Central memory CD4-positive, alpha-beta T cell (primary cell): Measurements from ENCODE around the gene KPNA2.
"Not testable (repeated sequence)": the region's sequence is repeated elsewhere in the genome, so short reads cannot be mapped to it uniquely, and the experiment has no call there.

Experiments used
- DNase-seq: peaks from one replicate; pipeline ENCODE4 v3.0.0; 2022

KPNA2 gene

GRCh38 chr17:68020409-68020756 is 15.2 kb upstream of the KPNA2 start:
- DNase-seq: no peak

DNA sequence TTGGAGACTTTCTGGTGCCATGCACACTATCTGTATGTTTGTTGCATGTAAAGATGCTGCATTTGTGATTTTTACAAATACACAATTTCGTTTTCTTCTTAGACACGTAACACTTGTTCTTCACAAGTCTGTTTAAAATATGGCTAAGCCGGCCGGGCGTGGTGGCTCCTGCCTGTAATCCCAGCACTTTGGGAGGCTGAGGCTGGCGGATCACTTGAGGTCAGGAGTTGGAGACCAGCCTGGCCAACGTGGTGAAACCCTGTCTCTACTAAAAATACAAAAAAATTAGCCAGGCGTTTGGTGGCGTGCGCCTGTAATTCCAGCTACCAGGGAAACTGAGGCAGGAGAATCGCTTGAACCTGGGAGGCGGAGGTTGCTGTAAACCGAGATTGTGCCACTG is 14.7 kb upstream of the KPNA2 start:
- not testable (repeated sequence) for DNase-seq

- DNase-seq: no peak
Observed at GRCh38 chr17:68021963-68022362, 13.6 kb upstream of the KPNA2 start.

GRCh38 chr17:68022547-68022946 is 13.0 kb upstream of the KPNA2 start:
- not testable (repeated sequence) for DNase-seq

DNA sequence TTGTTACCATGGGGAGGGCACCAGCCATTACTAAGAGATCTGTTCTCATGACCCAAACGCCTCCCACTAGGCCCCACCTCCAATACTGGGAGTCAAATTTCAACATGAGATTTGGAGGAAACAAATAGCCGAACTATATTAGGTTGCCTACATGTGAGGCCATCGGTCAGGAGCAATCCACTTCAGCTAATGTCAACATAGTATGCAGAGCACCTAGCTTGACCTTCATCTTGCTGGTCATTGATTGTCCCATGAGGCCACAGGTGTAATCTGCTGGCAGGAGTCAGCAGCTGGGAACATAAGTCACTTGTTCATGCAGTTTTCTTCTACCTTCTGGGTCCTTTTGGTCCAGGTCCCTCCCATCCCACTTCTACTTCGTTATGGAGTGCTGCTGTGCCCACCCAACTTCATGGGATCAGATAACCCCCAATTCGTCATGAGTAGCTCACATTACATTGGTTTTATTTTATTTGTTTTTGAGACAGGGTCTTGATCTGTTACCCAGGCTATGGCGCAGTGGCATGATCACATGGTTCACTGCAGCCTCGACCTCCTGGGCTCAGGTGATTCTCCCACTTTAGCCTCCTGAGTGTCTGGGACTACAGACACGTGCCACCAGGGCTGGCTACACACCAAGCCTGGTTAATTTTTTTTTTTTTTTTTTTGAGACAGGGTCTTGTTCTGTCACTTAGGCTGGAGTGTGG is 5.9 kb upstream of the KPNA2 start:
- DNase-seq: no peak

GRCh38 chr17:68033636-68034451 is 1.7 kb upstream of the KPNA2 start:
- no peak for DNase-seq

GRCh38 chr17:68034452-68034776 is 1.1 kb upstream of the KPNA2 start:
- no peak for DNase-seq

GRCh38 chr17:68035131-68035522 is 408 bp upstream of the KPNA2 start:
- no peak for DNase-seq

DNA sequence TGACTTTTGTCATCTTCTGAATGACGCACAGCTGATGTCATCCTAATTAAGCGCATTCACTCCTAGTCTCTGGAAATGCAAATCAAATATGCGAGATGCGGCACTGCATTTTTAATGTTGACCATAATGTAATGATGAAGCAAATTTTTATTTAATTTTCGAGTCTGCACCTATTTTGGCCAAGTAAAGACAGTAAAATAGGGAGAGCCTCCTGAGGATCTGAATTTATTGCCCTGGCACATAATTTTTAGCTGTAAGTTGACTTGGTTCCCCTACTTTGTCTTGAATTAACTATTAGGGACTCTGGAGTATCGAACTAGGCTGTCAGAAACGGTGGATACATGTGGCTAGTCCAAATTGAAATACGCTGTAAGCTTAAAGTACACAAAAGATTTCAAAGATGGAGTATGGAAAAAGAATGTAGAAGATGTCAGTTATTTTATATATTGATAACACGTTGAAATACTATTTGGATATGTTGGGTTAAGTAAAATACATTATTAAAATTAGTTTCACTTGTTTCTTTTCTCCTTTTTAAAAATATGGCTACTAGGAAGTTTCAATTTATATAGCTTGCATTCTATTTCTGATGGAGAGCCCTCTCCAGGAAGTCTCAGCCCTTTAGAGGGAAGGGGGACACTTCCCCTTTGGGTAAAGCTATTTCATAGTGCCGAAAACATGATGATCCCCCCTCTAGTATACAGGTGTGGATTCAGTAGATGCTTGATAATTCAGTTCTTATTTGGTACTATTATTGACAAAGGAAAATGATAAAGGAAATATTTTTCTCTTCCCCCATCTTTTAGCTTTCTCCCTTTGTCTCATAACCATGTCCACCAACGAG is 991 bp downstream of the KPNA2 start:
- DNase-seq: no peak

- no peak for DNase-seq
Observed at GRCh38 chr17:68047153-68047846, 11.8 kb downstream of the KPNA2 start.

DNA sequence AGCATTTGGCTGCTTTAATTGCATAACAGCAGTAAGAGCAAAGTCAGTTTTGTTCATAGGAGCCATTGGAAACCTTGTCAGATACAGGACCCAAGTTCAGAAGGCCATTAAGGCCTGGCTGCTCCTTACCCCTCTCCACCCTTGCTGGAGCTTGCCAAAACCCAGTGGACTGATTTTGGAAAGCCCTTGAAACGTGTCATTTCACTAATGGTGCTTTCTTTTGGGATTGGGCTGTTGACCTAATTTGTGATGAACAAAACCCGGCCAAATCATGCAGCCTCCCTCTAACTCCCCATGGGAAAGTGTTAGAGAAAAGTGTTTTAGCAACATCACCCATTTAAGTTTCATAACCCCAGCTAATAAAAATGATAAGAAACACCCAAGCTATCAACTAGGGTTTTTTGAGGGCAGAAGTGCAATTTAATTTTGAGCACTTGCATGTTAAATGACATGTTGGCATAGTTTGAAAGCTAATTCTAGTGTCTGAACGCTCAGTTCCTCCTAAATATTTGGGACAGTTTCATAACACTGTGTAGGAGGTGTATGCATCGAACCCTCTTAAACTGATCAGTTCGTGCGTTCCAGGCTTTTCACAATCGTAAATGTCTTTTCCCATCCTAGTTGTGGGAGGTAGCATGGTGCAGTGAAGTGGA is 12.5 kb downstream of the KPNA2 start:
- not testable (repeated sequence) for DNase-seq

DNA sequence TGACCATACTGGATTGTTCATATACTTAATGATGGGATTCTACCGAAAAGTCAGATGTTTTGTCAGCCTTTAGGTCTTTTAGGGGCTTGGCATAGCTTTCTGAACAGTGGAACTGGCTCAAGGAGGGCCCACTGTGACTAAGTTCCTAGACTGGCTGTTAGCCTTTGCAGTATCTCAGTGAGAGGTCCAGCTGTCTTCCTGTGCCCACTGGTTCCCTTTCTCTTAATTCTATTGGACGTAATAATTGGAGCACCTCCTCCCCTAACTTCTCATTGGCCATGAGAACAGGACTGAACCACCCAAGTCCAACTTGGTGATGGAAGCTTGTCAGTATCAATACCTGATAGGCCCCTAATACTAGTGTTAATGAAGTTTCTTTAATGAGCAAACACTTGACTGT is 13.5 kb downstream of the KPNA2 start:
- DNase-seq: no peak

- not testable (repeated sequence) for DNase-seq
Observed at GRCh38 chr17:68049812-68050437, 14.4 kb downstream of the KPNA2 start.

GRCh38 chr17:68051321-68052312 is 16.1 kb downstream of the KPNA2 start:
- not testable (repeated sequence) for DNase-seq

DNA sequence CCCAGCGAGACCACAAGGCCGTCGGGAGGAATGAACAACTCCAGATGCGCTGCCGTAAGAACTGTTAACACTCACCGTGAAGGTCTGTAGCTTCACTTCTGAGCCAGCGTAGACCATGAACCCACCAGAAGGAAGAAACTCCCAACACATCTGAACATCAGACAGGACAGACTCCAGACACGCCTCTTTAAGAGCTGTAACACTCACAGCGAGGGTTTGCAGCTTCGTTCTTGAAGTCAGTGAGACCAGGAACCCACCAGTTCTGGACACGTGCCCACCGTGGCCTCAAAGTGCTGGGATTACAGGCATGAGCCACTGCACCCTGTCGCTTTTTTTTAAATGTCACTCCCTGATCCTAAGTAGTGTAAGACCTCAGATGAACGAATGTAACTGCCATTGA is 17.3 kb downstream of the KPNA2 start:
- no peak for DNase-seq

GRCh38 chr17:68053231-68054013 is 17.9 kb downstream of the KPNA2 start:
- DNase-seq: no peak

GRCh38 chr17:68054296-68054900 is 18.9 kb downstream of the KPNA2 start:
- DNase-seq: no peak

DNA sequence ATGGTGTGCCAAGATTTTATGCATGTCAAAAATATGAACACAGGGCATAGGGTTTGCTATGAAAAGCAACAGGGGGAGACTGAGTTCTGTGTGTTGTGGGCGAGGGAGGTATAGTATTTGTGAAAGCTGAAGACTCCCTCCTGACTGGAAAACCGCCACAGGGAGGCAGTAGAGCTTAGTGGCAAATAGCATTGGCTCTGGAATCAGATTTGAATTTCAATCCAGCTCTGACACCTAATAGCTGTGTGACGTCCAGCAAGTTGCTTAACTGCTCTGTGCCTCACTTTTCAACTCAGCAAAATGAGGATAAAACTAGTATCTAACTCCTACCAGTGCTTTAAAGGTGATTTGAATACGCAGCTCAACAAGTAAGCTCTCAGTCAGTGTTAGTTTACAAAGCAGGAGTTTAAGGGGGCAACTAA is 22.0 kb downstream of the KPNA2 start:
- DNase-seq: peak; percentile 33

DNA sequence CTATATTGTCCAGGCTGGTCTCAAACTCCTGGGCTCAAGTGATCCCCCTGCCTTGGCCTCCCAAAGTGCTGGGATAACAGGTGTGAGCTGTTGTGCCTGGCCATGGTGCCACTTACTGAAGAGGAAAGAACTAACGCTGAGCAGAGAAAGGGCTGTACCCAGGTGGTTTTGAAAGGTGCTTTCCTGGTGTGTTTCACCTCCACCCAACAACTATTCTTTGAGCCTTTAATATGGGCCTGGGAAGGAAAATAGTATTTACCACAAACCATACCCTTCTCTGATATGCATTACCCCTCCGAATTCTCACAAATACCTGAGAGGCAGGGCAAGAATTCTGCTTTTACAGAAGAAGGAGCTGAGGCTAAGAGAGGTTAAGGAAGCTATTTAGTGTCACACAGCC is 24.8 kb downstream of the KPNA2 start:
- DNase-seq: no peak
